GM18498 (cell line): Measurements from ENCODE around the gene ODAM.
"Not testable (repeated sequence)": the region's sequence is repeated elsewhere in the genome, so short reads cannot be mapped to it uniquely, and the experiment has no call there.

Experiments
- ATAC-seq: cut with Tn5 transposase; IDR thresholded peaks from one replicate; pipeline ENCODE4 v1.9.1; 2021; ENCODE audit warnings: mild to moderate bottlenecking, moderate library complexity; ENCODE audit not compliant: unreplicated experiment

The ODAM gene

GRCh38 chr4:70195425-70195824, at the start of gene ODAM:
ODAM (plus strand) TSS chr4:70195725; CDS start chr4:70196544, 819 bp downstream.
- ATAC-seq: no peak

GRCh38 chr4:70151271-70151670, 44.3 kb upstream of the ODAM start:
- no peak for ATAC-seq

- ATAC-seq: no peak
These were observed 43.4 kb upstream of the ODAM start for GRCh38 chr4:70152088-70152487.

GRCh38 chr4:70153937-70154336, 41.6 kb upstream of the ODAM start, which contains the start of gene PRR27:
PRR27 (plus strand) TSS chr4:70154237; CDS start chr4:70154376, 139 bp downstream.
- no peak for ATAC-seq

GRCh38 chr4:70158576-70158975, 36.9 kb upstream of the ODAM start:
- no peak for ATAC-seq

GRCh38 chr4:70177090-70177489, 18.4 kb upstream of the ODAM start:
- ATAC-seq: no peak

- no peak for ATAC-seq
These were observed 17.4 kb upstream of the ODAM start for GRCh38 chr4:70178075-70178660.

GRCh38 chr4:70179811-70180210, 15.7 kb upstream of the ODAM start:
- ATAC-seq: no peak

GRCh38 chr4:70181864-70182263, 13.7 kb upstream of the ODAM start:
- ATAC-seq: no peak

GRCh38 chr4:70182517-70183167, 12.9 kb upstream of the ODAM start:
- ATAC-seq: no peak

- peak; percentile 81 for ATAC-seq
These were observed 12.2 kb upstream of the ODAM start for GRCh38 chr4:70183168-70183939.

GRCh38 chr4:70183940-70184246, 11.6 kb upstream of the ODAM start:
- ATAC-seq: no peak

- ATAC-seq: no peak
These were observed 8.3 kb upstream of the ODAM start for GRCh38 chr4:70187216-70187615.

GRCh38 chr4:70190579-70190978, 4.9 kb upstream of the ODAM start:
- no peak for ATAC-seq

- no peak for ATAC-seq
These were observed 3.9 kb upstream of the ODAM start for GRCh38 chr4:70191647-70192046.

- no peak for ATAC-seq
These were observed 2.6 kb upstream of the ODAM start for GRCh38 chr4:70192895-70193294.

- ATAC-seq: no peak
These were observed 1.3 kb downstream of the ODAM start for GRCh38 chr4:70196857-70197256.

- no peak for ATAC-seq
These were observed 2.3 kb downstream of the ODAM start for GRCh38 chr4:70197842-70198241.

- no peak for ATAC-seq
These were observed 8.1 kb downstream of the ODAM start for GRCh38 chr4:70203601-70204000.

- ATAC-seq: not testable (repeated sequence)
These were observed 17.2 kb downstream of the ODAM start for GRCh38 chr4:70212752-70213151.

- ATAC-seq: not testable (repeated sequence)
These were observed 20.6 kb downstream of the ODAM start for GRCh38 chr4:70216109-70216508.

- not testable (repeated sequence) for ATAC-seq
These were observed 21.0 kb downstream of the ODAM start for GRCh38 chr4:70216550-70216949.
